GM12878 (cell line): ENCODE measurements around the gene PPP2R2B.

Source experiments
- EZH2 ChIP-seq: IDR thresholded peaks from 2 replicates; pipeline ENCODE4 v1.6.1; 2012; ENCODE audit warnings: low read depth, mild to moderate bottlenecking, control low read depth, inconsistent platforms, low read length, borderline replicate concordance; ENCODE audit not compliant: control insufficient read depth
- FOXK2 ChIP-seq: fragments of 450-650 bp; IDR thresholded peaks from 2 replicates; pipeline ENCODE4 v1.6.1; 2017; ENCODE audit warnings: mild to moderate bottlenecking, moderate library complexity
- MYC ChIP-seq: IDR thresholded peaks from 2 replicates; pipeline ENCODE4 v1.6.1; 2011; ENCODE audit warnings: mild to moderate bottlenecking, low read length, moderate library complexity, inconsistent platforms; ENCODE audit not compliant: insufficient read depth, insufficient replicate concordance, insufficient read length, severe bottlenecking
- RFX5 ChIP-seq: IDR thresholded peaks from 2 replicates; pipeline ENCODE4 v1.6.1; 2011; ENCODE audit warnings: low read depth, low read length, improper control_type of control experiment
- SMARCA5 ChIP-seq: fragments of 450-650 bp; IDR thresholded peaks from 2 replicates; pipeline ENCODE4 v1.6.1; 2017; ENCODE audit warnings: mild to moderate bottlenecking
- TAF1 ChIP-seq: IDR thresholded peaks from 2 replicates; pipeline ENCODE4 v1.6.1; 2011; ENCODE audit warnings: mild to moderate bottlenecking, low read depth, low read length, borderline replicate concordance
- TF ChIP-seq, protein P1 (sequence below): IDR thresholded peaks from 2 replicates; pipeline ENCODE4 v1.6.1; 2012; ENCODE audit warnings: mild to moderate bottlenecking, low read depth, low read length
- TF ChIP-seq, protein P2 (sequence below), 3 experiments: IDR thresholded peaks in 2 of 3; conservative IDR thresholded peaks in 1 of 3; 2 replicates each; pipeline ENCODE4 v1.5.1; 2011; ENCODE audit warnings: low read depth in 3 of 3, low read length in 3 of 3, mild to moderate bottlenecking in 3 of 3, control low read depth in 2 of 3, moderate library complexity in 2 of 3, inconsistent platforms in 1 of 3, mixed read lengths in 1 of 3; ENCODE audit not compliant: control insufficient read depth in 2 of 3, insufficient read depth in 1 of 3; ENCODE audit errors: extremely low read depth in 1 of 3

DNA sequence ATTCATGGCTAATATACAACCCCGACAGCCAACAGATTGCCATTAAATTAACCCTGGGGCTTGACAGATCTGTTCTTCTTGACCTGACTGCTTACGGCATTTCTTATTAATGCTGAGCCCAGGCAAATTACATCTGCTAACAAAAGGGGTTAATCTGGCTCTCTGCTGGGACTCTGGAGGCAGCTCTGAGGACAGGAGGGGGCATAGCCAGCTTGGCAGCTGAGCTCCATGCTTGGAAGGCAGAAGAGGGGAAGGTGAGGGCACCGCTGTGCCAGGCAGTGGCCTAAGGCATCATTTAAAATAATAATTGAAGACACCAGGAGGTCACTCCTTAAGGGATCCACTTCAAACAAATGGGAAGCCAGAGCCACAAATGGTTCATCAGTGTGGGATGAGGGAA, 236.6 kb downstream of the PPP2R2B start:
- TF ChIP-seq SMARCA5 (no peak), TAF1 (no peak), EZH2 (no peak), MYC (no peak), RFX5 (no peak), FOXK2 (no peak)
- TF ChIP-seq, protein P1, sequence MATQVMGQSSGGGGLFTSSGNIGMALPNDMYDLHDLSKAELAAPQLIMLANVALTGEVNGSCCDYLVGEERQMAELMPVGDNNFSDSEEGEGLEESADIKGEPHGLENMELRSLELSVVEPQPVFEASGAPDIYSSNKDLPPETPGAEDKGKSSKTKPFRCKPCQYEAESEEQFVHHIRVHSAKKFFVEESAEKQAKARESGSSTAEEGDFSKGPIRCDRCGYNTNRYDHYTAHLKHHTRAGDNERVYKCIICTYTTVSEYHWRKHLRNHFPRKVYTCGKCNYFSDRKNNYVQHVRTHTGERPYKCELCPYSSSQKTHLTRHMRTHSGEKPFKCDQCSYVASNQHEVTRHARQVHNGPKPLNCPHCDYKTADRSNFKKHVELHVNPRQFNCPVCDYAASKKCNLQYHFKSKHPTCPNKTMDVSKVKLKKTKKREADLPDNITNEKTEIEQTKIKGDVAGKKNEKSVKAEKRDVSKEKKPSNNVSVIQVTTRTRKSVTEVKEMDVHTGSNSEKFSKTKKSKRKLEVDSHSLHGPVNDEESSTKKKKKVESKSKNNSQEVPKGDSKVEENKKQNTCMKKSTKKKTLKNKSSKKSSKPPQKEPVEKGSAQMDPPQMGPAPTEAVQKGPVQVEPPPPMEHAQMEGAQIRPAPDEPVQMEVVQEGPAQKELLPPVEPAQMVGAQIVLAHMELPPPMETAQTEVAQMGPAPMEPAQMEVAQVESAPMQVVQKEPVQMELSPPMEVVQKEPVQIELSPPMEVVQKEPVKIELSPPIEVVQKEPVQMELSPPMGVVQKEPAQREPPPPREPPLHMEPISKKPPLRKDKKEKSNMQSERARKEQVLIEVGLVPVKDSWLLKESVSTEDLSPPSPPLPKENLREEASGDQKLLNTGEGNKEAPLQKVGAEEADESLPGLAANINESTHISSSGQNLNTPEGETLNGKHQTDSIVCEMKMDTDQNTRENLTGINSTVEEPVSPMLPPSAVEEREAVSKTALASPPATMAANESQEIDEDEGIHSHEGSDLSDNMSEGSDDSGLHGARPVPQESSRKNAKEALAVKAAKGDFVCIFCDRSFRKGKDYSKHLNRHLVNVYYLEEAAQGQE = no peak
- TF ChIP-seq, protein P2, sequence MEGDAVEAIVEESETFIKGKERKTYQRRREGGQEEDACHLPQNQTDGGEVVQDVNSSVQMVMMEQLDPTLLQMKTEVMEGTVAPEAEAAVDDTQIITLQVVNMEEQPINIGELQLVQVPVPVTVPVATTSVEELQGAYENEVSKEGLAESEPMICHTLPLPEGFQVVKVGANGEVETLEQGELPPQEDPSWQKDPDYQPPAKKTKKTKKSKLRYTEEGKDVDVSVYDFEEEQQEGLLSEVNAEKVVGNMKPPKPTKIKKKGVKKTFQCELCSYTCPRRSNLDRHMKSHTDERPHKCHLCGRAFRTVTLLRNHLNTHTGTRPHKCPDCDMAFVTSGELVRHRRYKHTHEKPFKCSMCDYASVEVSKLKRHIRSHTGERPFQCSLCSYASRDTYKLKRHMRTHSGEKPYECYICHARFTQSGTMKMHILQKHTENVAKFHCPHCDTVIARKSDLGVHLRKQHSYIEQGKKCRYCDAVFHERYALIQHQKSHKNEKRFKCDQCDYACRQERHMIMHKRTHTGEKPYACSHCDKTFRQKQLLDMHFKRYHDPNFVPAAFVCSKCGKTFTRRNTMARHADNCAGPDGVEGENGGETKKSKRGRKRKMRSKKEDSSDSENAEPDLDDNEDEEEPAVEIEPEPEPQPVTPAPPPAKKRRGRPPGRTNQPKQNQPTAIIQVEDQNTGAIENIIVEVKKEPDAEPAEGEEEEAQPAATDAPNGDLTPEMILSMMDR (IDR thresholded peaks at IDR 0.05 in 2 of 3, conservative IDR thresholded peaks at IDR 0.05 in 1 of 3; ENCODE audit: control insufficient read depth in 2 of 3, extremely low read depth in 1 of 3, insufficient read depth in 1 of 3, low read depth in 3 of 3, low read length in 3 of 3) = no peak
